Heart right ventricle (tissue), 16 donors: ENCODE data around the gene CLDND1. TPM values are rescaled to one million over a fixed set of nuclear protein-coding genes. Genes with fewer than 3 reads are reported as not detected.

Experiments used
- ATAC-seq, 8 donors: fragments of 200-7000 bp; cut with Tn5 transposase; one replicate each; pipeline ENCODE4 v1.9.1; 2020; ENCODE audit warnings: mild to moderate bottlenecking in 8 of 8, moderate library complexity in 8 of 8, moderate number of reproducible peaks in 1 of 8
- DNase-seq, 2 donors: peaks; one replicate each; pipeline ENCODE4 v3.0.0-alpha.2; 2020
- H3K27ac ChIP-seq, 10 donors: fragments of 200-600 bp; sonication (generic) in 2 of 10; one replicate each; pipeline versions ENCODE4 v1.5.0 to v1.8.0; 2020 to 2022; ENCODE audit warnings: mild to moderate bottlenecking in 3 of 10
- H3K27me3 ChIP-seq, 7 donors: fragments of 200-600 bp; one replicate each; pipeline ENCODE4 v1.8.0; 2021 to 2022; ENCODE audit warnings: mild to moderate bottlenecking in 2 of 7
- H3K36me3 ChIP-seq, 9 donors: fragments of 200-600 bp; sonication (generic) in 1 of 9; one replicate each; pipeline versions ENCODE4 v1.5.0 to v1.8.0; 2020 to 2022; ENCODE audit warnings: mild to moderate bottlenecking in 2 of 9
- H3K4me1 ChIP-seq, 9 donors: fragments of 200-600 bp; sonication (generic) in 1 of 9; one replicate each; pipeline versions ENCODE4 v1.5.0 to v1.8.0; 2020 to 2022; ENCODE audit warnings: mild to moderate bottlenecking in 4 of 9
- H3K4me3 ChIP-seq, 10 donors: fragments of 200-600 bp; sonication (generic) in 2 of 10; one replicate each; pipeline versions ENCODE4 v1.5.0 to v1.8.0; 2020 to 2022; ENCODE audit warnings: mild to moderate bottlenecking in 7 of 10, moderate library complexity in 2 of 10
- H3K9me3 ChIP-seq, 11 donors: fragments of 200-600 bp in 10 of 11; sonication (generic) in 2 of 11; one replicate each; pipeline versions ENCODE4 v1.5.0 to v1.8.0; 2013 to 2022; ENCODE audit warnings: mild to moderate bottlenecking in 2 of 11, control low read depth in 1 of 11, moderate library complexity in 1 of 11
- WGBS, 2 donors: extraction: QIAGEN DNeasy Blood & Tissue Kit; methylation state at CpG; one replicate each; pipeline ENCODE4 v1.1.7; 2013; ENCODE audit warnings: inconsistent platforms in 1 of 2; 5-methylcytosine and 5-hydroxymethylcytosine counted together
- intact Hi-C, 10 donors: fragments of 100-400 bp; cut with DNase I; formaldehyde crosslinking; loops; one replicate each; pipeline versions ENCODE4 v1.11.1 to v1.14.2; 2022
- polyA plus RNA-seq, 2 donors: library from polyadenylated mRNA; stranded (reverse); fragments of 200-250 nt; gene quantifications; one replicate each; pipeline ENCODE4 v1.2.3, GENCODE V29; 2013
- total RNA-seq, 10 donors: library from RNA; stranded (reverse); fragmentation: NEBNext Ultra II Directional in 3 of 10; extraction: Animal tissue kit (Norgen Biotek cat#: 25700) in 3 of 10; gene quantifications; one replicate each; pipeline versions ENCODE4 v1.2.1 to v1.2.4, GENCODE V29; 2021 to 2023
- TF ChIP-seq, protein P1 (sequence below), 9 donors: fragments of 200-600 bp; sonication (generic) in 2 of 9; IDR thresholded peaks; one replicate each; pipeline versions ENCODE4 v1.5.0 to v1.8.0; 2021 to 2022; ENCODE audit warnings: antibody characterized with exemption in 9 of 9, mild to moderate bottlenecking in 5 of 9, moderate library complexity in 1 of 9
- donor health status: Arrhythmogenic right ventricular cardiomyopathy.
- donor health status: ischemic (EF 13 %, LVEDD 7.1; RV severe dilation, severe dysfunction).
- donor health status: healthy with polysubstance abuse.
- donor health status: DM: no; HTN: yes; CAD: no.
- donor health status: DM: no; HTN: no; CAD: no.
- donor health status: ischemic (EF 25% LVEDD 6.9; RV normal size, moderate dysfunction).
- donor health status: ischemic (EF 25% LVEDD 5.7; RV mildly dilated, moderate dysfunction).
- donor health status: healthy.
- donor health status: DM: yes; HTN: yes; CAD: no.
- donor health status: Ischemic cardiomyopathy.
- donor health status: ischemic (EF 35%, LVEDD 5.7; RV mildly dilated, moderate dysfunction).
- donor health status: nonischemic (EF 11% LVEDD 7.7; RV severe dilation, severe dysfunction).
- donor health status: DM: yes; HTN: yes; CAD: no.
- donor health status: PGD.
- donor health status: ischemic (EF 29% LVEDD 5.4; RV normal size, mild dysfunction).
- donor health status: nonischemic (EF 23%, LVEDD 6.1; RV moderate dilation, normal function).

CLDND1 gene
- total and polyA plus RNA-seq, 12 donors: 55.6 to 99.9 (median 75.5) TPM

DNA sequence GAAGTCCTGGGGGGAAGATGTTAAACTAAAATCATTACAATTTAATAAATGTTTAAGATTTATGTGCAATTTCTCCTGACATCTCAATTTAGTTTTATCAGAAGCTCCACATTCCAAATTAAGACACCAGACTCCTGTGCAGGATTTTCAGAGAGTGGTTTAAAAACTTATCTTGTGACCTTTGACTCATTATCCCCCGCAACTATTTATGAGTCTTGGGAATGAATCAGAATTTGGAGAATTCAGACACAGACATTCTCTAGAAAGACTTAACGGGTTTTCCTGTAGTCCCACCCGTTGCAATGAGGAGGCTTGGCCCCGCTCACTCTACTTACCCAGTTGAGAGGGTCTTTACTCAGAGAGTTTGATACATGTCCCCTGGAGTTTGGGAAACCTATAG, 18.2 kb downstream of the CLDND1 start:
- TF ChIP-seq, protein P1, sequence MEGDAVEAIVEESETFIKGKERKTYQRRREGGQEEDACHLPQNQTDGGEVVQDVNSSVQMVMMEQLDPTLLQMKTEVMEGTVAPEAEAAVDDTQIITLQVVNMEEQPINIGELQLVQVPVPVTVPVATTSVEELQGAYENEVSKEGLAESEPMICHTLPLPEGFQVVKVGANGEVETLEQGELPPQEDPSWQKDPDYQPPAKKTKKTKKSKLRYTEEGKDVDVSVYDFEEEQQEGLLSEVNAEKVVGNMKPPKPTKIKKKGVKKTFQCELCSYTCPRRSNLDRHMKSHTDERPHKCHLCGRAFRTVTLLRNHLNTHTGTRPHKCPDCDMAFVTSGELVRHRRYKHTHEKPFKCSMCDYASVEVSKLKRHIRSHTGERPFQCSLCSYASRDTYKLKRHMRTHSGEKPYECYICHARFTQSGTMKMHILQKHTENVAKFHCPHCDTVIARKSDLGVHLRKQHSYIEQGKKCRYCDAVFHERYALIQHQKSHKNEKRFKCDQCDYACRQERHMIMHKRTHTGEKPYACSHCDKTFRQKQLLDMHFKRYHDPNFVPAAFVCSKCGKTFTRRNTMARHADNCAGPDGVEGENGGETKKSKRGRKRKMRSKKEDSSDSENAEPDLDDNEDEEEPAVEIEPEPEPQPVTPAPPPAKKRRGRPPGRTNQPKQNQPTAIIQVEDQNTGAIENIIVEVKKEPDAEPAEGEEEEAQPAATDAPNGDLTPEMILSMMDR (IDR thresholded peaks at IDR 0.05): no peak
- intact Hi-C loops: no loop called here
- 59 to 65% methylated on average over 4 of the region's 4 CpGs for WGBS, 2 donors
- ATAC-seq (no peak), DNase-seq (no peak)
- Histone ChIP-seq H3K4me3 (no peak overlapping the region), H3K27me3 (no peaks in the 10 kb centered on the region), H3K4me1 (no peaks in the 10 kb centered on the region), H3K9me3 (no peaks in the 10 kb centered on the region), H3K36me3 (peaks cover 0 to 8% (median 0%) of the 10 kb centered on the region in 9 donors), H3K27ac (no peak overlapping the region)

DNA sequence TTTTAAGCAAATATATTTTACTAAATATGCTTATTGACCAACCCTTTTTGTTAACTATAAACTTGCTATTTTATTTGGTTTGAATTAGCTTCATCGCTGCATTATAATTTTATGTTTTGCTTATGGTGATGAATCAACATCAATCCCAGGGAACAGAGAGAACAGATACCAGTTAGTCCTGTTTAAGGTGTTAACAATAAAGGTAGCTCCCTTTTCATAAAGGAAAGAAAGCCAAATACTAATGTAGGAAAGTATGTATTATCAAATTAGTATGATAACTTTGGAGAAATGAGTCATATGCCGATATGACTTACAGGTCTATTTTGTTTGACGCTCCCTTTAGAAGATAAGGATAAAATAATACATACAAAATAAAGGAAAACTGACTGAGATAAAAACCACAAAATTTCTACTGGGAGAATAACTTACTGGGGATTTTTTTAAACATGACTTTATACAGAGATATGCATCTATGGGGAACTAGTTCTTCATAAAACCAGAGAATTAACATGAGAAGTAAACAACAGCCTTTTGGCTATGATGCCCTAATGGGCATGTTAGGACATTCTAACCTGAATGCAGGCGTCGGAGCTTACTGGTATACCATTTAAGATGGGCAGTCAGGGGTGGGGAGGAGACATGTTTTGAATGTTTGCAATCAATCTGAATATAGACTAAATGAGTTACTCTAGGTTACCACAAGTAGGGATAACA, 20.7 kb downstream of the CLDND1 start:
- DNase-seq (no peak), ATAC-seq (no peak)
- no peaks in the 10 kb centered on the region for H3K27me3 ChIP-seq
- no peaks in the 10 kb centered on the region for H3K4me1 ChIP-seq
- intact Hi-C loops: no loop called here
- 91 to 93% methylated on average over 5 of the region's 5 CpGs for WGBS, 2 donors
- no peak overlapping the region for H3K4me3 ChIP-seq
- H3K9me3 ChIP-seq: no peaks in the 10 kb centered on the region
- TF ChIP-seq, protein P1 (IDR thresholded peaks at IDR 0.05): no peak
- peaks cover 0 to 6% (median 0%) of the 10 kb centered on the region in 9 donors for H3K36me3 ChIP-seq
- H3K27ac ChIP-seq: no peak overlapping the region

DNA sequence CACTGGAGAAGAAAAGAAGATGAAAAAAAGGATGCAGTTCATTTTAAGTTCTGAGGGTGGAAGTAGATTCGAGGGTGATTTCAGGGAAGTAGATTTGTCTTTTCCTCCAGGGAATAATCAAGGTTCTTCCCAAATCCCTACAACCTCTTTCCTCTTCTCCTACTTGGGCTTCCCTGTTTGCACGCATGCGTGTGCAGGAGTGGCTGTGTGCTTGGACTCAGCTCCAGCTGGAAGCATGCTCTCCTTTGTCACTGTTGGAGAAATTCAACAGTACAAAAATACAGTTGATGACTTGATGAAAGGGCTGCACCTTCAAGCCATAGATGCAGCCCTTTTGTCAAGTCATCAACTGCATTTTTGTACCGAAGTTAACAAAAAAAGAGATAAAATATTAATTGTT, 21.4 kb downstream of the CLDND1 start:
- H3K27ac ChIP-seq: no peak overlapping the region
- H3K36me3 ChIP-seq: peaks cover 0 to 6% (median 0%) of the 10 kb centered on the region in 9 donors
- intact Hi-C loops: no loop called here
- no peaks in the 10 kb centered on the region for H3K9me3 ChIP-seq
- H3K4me1 ChIP-seq: no peaks in the 10 kb centered on the region
- 68 to 70% methylated on average over 4 of the region's 4 CpGs for WGBS, 2 donors
- no peak overlapping the region for H3K4me3 ChIP-seq
- H3K27me3 ChIP-seq: no peaks in the 10 kb centered on the region
- ATAC-seq (no peak), DNase-seq (no peak)
- TF ChIP-seq, protein P1 (IDR thresholded peaks at IDR 0.05): no peak

DNA sequence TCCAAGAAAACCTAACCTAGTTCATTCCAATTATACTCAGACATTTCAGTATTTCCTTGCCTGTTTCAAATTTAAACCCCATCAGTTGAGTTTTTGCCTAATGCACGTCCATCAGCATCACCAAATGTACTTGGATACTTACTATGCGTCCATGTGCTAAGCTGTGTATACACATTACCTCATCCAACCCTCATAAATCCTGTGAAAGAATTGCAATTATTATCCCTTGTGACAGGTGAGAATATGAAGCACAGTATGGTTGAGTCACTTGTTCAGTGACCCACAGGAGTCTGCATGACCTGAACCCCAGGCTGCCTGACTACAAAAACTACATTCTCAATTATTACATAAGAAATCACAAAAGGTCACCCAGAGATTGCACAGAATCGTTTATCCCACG, 22.7 kb downstream of the CLDND1 start:
- 88 to 90% methylated on average over 4 of the region's 4 CpGs for WGBS, 2 donors
- no peak overlapping the region for H3K27ac ChIP-seq
- no peak overlapping the region for H3K4me3 ChIP-seq
- DNase-seq: no peak
- no peaks in the 10 kb centered on the region for H3K9me3 ChIP-seq
- intact Hi-C loops: no loop called here
- peaks cover 0 to 6% (median 0%) of the 10 kb centered on the region in 9 donors for H3K36me3 ChIP-seq
- TF ChIP-seq, protein P1 (IDR thresholded peaks at IDR 0.05): no peak
- ATAC-seq: no peak
- no peaks in the 10 kb centered on the region for H3K4me1 ChIP-seq
- no peaks in the 10 kb centered on the region for H3K27me3 ChIP-seq
